EL (cell line): ENCODE data around the gene NBL1.
A peak's percentile ranks its signal among the peaks of the same experiment; 100 is the strongest.

Experiments
- DNase-seq: peaks from one replicate; pipeline ENCODE4 v3.0.0-alpha.2; 2016

Gene NBL1

GRCh38 chr1:19647643-19648042 is 3.5 kb downstream of the NBL1 start:
- no peak for DNase-seq

GRCh38 chr1:19648239-19648638 is 4.1 kb downstream of the NBL1 start:
- DNase-seq, result no peak

GRCh38 chr1:19648689-19649088 is 4.6 kb downstream of the NBL1 start:
- DNase-seq, result no peak

GRCh38 chr1:19650416-19651140 is 6.5 kb downstream of the NBL1 start:
- no peak for DNase-seq

GRCh38 chr1:19651141-19651737 is 7.1 kb downstream of the NBL1 start:
- peak; percentile 53 for DNase-seq

GRCh38 chr1:19654386-19654785 is 10.3 kb downstream of the NBL1 start:
- DNase-seq, result no peak

GRCh38 chr1:19654886-19655717 is 11.0 kb downstream of the NBL1 start:
- no peak for DNase-seq

- DNase-seq, result no peak
These were observed 11.6 kb downstream of the NBL1 start for GRCh38 chr1:19655718-19656080.

GRCh38 chr1:19656134-19656779 is 12.1 kb downstream of the NBL1 start:
- DNase-seq, result no peak

GRCh38 chr1:19656780-19657466 is 12.8 kb downstream of the NBL1 start:
- DNase-seq, result no peak

GRCh38 chr1:19657511-19657910 is 13.4 kb downstream of the NBL1 start:
- DNase-seq, result no peak

GRCh38 chr1:19658186-19658585 is 14.1 kb downstream of the NBL1 start:
- DNase-seq, result no peak

- peak; percentile 51 for DNase-seq
These were observed 17.7 kb downstream of the NBL1 start for GRCh38 chr1:19661721-19662228.

GRCh38 chr1:19662313-19662712 is 18.2 kb downstream of the NBL1 start:
- DNase-seq, result no peak

- DNase-seq, result no peak
These were observed 20.5 kb downstream of the NBL1 start, which contains the start of gene HTR6 for GRCh38 chr1:19664453-19665185. Gene HTR6 (plus strand): TSS chr1:19664875. CDS start chr1:19665754, 879 bp downstream.

GRCh38 chr1:19665186-19665495 is 21.0 kb downstream of the NBL1 start:
- DNase-seq, result no peak

GRCh38 chr1:19665496-19666465 is 21.7 kb downstream of the NBL1 start:
- DNase-seq, result no peak

- no peak for DNase-seq
These were observed 24.8 kb downstream of the NBL1 start for GRCh38 chr1:19668888-19669287.

GRCh38 chr1:19670787-19671186 is 26.7 kb downstream of the NBL1 start:
- no peak for DNase-seq

GRCh38 chr1:19672237-19672636 is 28.1 kb downstream of the NBL1 start:
- DNase-seq, result no peak

GRCh38 chr1:19675797-19676196 is 31.7 kb downstream of the NBL1 start:
- no peak for DNase-seq
